Psoas muscle (tissue), 8 donors: Measurements from ENCODE around the gene STARD13. TPM values are rescaled to one million over a fixed set of nuclear protein-coding genes. Genes with fewer than 3 reads are reported as not detected.

ENCODE experiments used
- ATAC-seq, 4 donors: fragments of 200-7000 bp; cut with Tn5 transposase; one replicate each; pipeline ENCODE4 v1.9.1; 2020; ENCODE audit warnings: moderate library complexity in 3 of 4, mild to moderate bottlenecking in 2 of 4
- DNase-seq, 2 donors: peaks; one replicate each; pipeline ENCODE4 v3.0.0-alpha.2; 2020
- H3K27ac ChIP-seq: fragments of 200-600 bp; one replicate; pipeline ENCODE4 v1.8.0; 2022
- H3K27me3 ChIP-seq, 3 donors: fragments of 200-600 bp in 1 of 3; one replicate each; pipeline versions ENCODE4 v1.6.1 to v1.8.0; 2013 to 2022; ENCODE audit warnings: low read length in 2 of 3, mild to moderate bottlenecking in 2 of 3, moderate library complexity in 1 of 3; ENCODE audit not compliant: insufficient read depth in 3 of 3
- H3K36me3 ChIP-seq, 2 donors: fragments of 200-600 bp in 1 of 2; one replicate each; pipeline versions ENCODE4 v1.6.1 to v1.8.0; 2013 to 2022; ENCODE audit warnings: low read depth in 1 of 2, mild to moderate bottlenecking in 1 of 2, moderate library complexity in 1 of 2; ENCODE audit not compliant: insufficient read depth in 1 of 2
- H3K4me1 ChIP-seq: fragments of 200-600 bp; one replicate; pipeline ENCODE4 v1.8.0; 2022
- H3K4me3 ChIP-seq: fragments of 200-600 bp; one replicate; pipeline ENCODE4 v1.8.0; 2022; ENCODE audit warnings: mild to moderate bottlenecking
- H3K9me3 ChIP-seq: fragments of 200-600 bp; one replicate; pipeline ENCODE4 v1.8.0; 2022
- WGBS, 3 donors: extraction: QIAGEN DNeasy Blood & Tissue Kit; methylation state at CpG; one replicate each; pipeline versions ENCODE4 v1.1.6 to v1.1.7; 2013; 5-methylcytosine and 5-hydroxymethylcytosine counted together
- intact Hi-C, 2 donors: fragments of 100-400 bp; cut with DNase I; formaldehyde crosslinking; loops; one replicate each; pipeline versions ENCODE4 v1.11.0 to v1.14.2; 2022
- polyA plus RNA-seq, 3 donors: library from polyadenylated mRNA; stranded (reverse); fragments of 200-250 nt; gene quantifications; one replicate each; pipeline ENCODE4 v1.2.3, GENCODE V29; 2013
- total RNA-seq, 4 donors: library from RNA; stranded (reverse); fragmentation: NEBNext Ultra II Directional in 2 of 4; extraction: Animal tissue kit (Norgen Biotek cat#: 25700) in 2 of 4; gene quantifications; one replicate each; pipeline versions ENCODE4 v1.2.1 to v1.2.4, GENCODE V29; 2021 to 2023
- TF ChIP-seq, protein P1 (sequence below): fragments of 200-600 bp; IDR thresholded peaks from one replicate; pipeline ENCODE4 v1.8.0; 2022; ENCODE audit warnings: antibody characterized with exemption
- donor health status: healthy with polysubstance abuse.
- donor health status: DM: no; HTN: no; CAD: no; lungs with moderate emphysema.
- donor health status: Bipolar disorder and iron deficiency.
- donor health status: healthy.
- donor health status: DM: yes; HTN: yes; CAD: no.
- donor health status: DM: no; HTN: no; CAD: no.
- donor health status: DM: no; HTN: no; CAD: no.
- donor health status: DM: yes; HTN: yes; CAD: no.

STARD13 gene
- total and polyA plus RNA-seq, 7 donors: 2.3 to 9.2 (median 5.6) TPM

DNA sequence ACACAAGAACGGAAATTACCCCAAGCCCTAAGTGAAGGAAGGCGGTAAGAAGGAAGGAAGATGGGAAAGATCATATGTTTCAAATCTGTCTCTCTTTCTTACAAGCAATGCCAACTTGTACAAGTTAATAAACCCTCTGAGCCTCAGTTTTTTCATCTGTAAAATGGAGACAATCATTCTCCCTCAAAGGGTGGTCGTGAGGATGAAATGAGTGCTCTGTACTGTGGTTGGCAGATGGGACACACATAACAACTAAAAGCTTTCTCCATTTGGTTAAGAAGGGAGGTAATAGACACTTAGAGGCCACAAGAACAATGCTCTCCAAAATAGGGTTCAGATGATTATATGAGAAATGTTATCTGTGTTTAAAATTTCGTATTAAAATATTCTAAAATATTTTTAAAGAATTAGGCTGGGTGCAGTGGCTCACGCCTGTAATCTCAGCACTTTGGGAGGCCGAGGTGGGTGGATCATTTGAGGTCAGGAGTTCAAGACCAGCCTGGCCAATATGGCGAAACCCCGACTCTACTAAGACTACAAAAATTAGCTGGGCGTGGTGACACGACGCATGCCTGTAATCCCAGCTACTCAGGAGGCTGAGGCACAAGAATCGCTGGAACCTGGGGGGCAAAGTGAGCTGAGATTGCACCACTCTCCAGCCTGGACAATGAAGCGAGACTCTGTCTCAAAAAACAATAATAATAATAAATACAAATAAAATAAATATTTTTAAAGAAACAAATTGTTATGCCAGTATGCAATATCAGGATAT is 89.7 kb downstream of the STARD13 start:
- H3K36me3 ChIP-seq: no peaks in the 10 kb centered on the region
- TF ChIP-seq, protein P1, sequence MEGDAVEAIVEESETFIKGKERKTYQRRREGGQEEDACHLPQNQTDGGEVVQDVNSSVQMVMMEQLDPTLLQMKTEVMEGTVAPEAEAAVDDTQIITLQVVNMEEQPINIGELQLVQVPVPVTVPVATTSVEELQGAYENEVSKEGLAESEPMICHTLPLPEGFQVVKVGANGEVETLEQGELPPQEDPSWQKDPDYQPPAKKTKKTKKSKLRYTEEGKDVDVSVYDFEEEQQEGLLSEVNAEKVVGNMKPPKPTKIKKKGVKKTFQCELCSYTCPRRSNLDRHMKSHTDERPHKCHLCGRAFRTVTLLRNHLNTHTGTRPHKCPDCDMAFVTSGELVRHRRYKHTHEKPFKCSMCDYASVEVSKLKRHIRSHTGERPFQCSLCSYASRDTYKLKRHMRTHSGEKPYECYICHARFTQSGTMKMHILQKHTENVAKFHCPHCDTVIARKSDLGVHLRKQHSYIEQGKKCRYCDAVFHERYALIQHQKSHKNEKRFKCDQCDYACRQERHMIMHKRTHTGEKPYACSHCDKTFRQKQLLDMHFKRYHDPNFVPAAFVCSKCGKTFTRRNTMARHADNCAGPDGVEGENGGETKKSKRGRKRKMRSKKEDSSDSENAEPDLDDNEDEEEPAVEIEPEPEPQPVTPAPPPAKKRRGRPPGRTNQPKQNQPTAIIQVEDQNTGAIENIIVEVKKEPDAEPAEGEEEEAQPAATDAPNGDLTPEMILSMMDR: no peak
- no peak for ATAC-seq
- no peak overlapping the region for H3K4me3 ChIP-seq
- H3K9me3 ChIP-seq: no peaks in the 10 kb centered on the region
- 85 to 90% (median 86%) methylated on average over 13 of the region's 13 CpGs for WGBS, 3 donors
- peaks cover 17% of the 10 kb centered on the region for H3K4me1 ChIP-seq
- intact Hi-C loops: no loop called here
- DNase-seq: no peak
- no peaks in the 10 kb centered on the region for H3K27me3 ChIP-seq
- no peak overlapping the region for H3K27ac ChIP-seq

DNA sequence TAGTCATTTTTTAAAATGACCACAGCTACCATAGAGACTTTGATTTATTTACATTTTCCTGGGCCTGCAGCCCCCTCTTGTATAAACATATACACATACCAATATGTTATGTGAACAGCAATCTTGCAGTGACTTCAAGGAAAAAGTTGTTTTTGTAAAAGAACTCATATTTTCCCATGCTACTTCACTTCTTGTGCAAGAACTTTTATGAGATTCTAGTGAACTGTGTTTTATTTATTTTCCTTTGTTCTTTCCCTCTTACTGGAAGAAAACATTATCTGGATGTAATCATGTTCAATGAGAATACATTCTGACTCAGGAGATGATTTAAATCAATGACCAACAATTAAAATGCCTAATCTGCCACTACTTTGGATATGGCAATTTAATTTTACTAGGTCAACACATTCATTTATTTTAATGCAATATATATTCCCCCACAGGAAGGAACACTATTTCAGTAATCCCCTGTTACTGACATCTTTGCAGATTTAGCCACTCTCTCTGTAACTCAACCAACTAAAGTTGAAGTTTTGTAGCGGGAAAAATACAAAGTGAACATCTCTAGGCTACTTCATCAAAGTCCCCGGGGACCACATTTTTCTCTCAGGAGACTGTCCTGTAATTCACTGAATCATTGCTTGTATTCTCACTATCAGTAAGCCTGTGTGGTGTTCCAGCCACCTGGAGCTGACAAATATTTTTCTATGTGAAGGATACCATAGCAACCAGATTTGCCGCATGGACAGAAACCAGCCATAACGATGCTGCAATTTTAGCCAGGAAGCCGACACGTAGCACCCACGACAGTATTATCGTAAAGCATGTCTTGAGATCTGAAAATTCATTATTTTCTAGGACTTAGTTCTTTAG is 90.5 kb downstream of the STARD13 start:
- Histone ChIP-seq H3K4me3 (no peak overlapping the region), H3K36me3 (no peaks in the 10 kb centered on the region), H3K4me1 (peaks cover 17% of the 10 kb centered on the region), H3K27ac (no peak overlapping the region), H3K27me3 (no peaks in the 10 kb centered on the region), H3K9me3 (no peaks in the 10 kb centered on the region)
- no peak for DNase-seq
- TF ChIP-seq, protein P1: no peak
- WGBS, 3 donors: 34 to 39% (median 35%) methylated on average over 8 of the region's 8 CpGs
- intact Hi-C loops: no loop called here
- ATAC-seq: peak in 2 of 4 donors; percentile 16 to 22

DNA sequence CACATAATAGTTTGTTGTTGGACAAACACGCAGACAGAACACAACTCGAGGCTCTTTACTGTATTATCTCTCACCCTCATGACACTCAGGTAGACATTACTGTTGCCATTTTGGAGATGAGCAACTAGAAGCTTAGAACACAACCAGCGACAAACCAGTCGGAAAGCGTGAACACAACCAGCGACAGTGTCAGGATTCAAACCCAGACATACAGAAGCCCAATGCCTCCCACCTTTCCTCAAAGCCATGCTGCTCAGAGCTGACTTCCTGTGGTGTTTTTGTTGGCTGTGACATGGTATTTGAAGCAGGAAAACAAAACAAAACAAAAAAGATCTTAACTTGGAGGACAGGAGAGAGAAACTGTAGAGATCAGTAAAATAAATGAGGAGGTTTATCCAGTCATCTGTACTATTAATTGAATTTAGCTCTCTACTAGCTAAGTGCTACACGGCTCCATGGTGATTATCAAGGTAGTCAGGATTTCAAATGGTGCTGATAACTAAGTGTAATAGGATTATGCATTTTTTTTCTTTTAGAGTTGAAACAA is 92.1 kb downstream of the STARD13 start:
- WGBS, 3 donors: 77 to 86% (median 79%) methylated on average over 7 of the region's 7 CpGs
- Histone ChIP-seq H3K27ac (no peak overlapping the region), H3K27me3 (no peaks in the 10 kb centered on the region), H3K9me3 (no peaks in the 10 kb centered on the region), H3K4me1 (peaks cover 11% of the 10 kb centered on the region), H3K4me3 (no peak overlapping the region), H3K36me3 (no peaks in the 10 kb centered on the region)
- intact Hi-C loops: no loop called here
- no peak for DNase-seq
- no peak for ATAC-seq
- TF ChIP-seq, protein P1: no peak

DNA sequence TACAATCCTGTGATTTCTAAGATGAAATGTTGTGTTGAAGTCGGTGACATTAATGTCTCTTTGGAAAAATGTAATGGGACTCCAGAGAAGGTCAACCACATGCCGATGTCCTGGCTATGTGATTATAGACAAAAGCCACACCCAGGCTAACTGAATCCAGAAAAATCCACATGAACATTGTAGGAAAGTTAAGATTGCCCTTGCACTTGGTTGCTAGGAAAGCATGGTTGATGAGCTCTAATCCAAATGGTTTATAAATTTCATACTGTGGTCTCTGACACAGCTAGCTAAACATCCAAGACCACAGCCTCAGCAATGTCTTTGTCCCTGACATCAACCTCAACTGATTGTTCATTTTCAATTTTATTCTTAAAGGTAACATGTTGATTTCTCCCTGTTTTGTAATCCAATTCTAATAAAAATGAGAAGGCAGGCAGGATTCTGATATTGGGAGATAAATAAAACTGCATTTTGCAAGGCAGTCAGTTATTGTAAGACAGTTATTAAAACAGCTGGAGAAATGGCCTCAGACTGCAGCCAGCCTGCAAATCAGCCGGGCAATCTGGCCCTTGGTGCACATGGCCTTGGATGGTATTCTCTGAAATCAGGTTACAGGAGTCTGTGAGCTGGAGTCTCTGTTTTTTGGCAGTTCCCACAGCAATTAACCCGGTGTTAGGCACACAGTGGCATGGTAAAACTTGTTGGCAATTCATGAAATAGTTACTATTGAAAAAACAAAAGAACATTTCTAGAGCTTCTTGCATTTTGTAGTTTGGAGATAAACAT is 93.9 kb downstream of the STARD13 start:
- Histone ChIP-seq H3K4me3 (no peak overlapping the region), H3K9me3 (no peaks in the 10 kb centered on the region), H3K27me3 (no peaks in the 10 kb centered on the region), H3K36me3 (no peaks in the 10 kb centered on the region), H3K4me1 (peaks cover 11% of the 10 kb centered on the region), H3K27ac (no peak overlapping the region)
- intact Hi-C loops: no loop called here
- peak in 2 of 4 donors; percentile 44 to 58 for ATAC-seq
- 13 to 25% (median 21%) methylated on average over 4 of the region's 4 CpGs for WGBS, 3 donors
- TF ChIP-seq, protein P1: no peak
- DNase-seq: no peak
